WTC11 (cell line): Measurements from ENCODE around the gene C2orf15. TPM values are rescaled to one million over a fixed set of nuclear protein-coding genes. Genes with fewer than 3 reads are reported as not detected.

Experiments
- ATF1 ChIP-seq: sonication (generic); formaldehyde crosslinking; IDR thresholded peaks from 2 replicates; pipeline ENCODE4 v1.8.1; 2023; ENCODE audit warnings: mild to moderate bottlenecking, moderate library complexity, missing genetic modification reagents
- GABPB1 ChIP-seq: sonication (generic); formaldehyde crosslinking; IDR thresholded peaks from 2 replicates; pipeline ENCODE4 v1.8.1; 2023; ENCODE audit warnings: mild to moderate bottlenecking, missing genetic modification reagents
- GTF2I ChIP-seq: fragments of 250-450 bp; sonication (Bioruptor Pico); conservative IDR thresholded peaks from 2 replicates; pipeline ENCODE4 v1.4.0; 2021; ENCODE audit warnings: mild to moderate bottlenecking
- IRF2 ChIP-seq: sonication (generic); formaldehyde crosslinking; IDR thresholded peaks from 2 replicates; pipeline ENCODE4 v1.8.0; 2022; ENCODE audit warnings: low read depth, missing genetic modification reagents, borderline replicate concordance
- KAT7 ChIP-seq: sonication (generic); formaldehyde crosslinking; IDR thresholded peaks from 2 replicates; pipeline ENCODE4 v1.8.1; 2023; ENCODE audit warnings: missing genetic modification reagents, mild to moderate bottlenecking, borderline replicate concordance
- MXD4 ChIP-seq: fragments of 250-450 bp; sonication (Bioruptor Pico); IDR thresholded peaks from 2 replicates; pipeline ENCODE4 v1.8.0; 2021; ENCODE audit warnings: mild to moderate bottlenecking, moderate library complexity, borderline replicate concordance
- SMAD3 ChIP-seq: sonication (generic); formaldehyde crosslinking; IDR thresholded peaks from 2 replicates; pipeline ENCODE4 v1.8.0; 2022; ENCODE audit warnings: missing genetic modification reagents, mild to moderate bottlenecking, borderline replicate concordance
- SOX15 ChIP-seq: fragments of 250-450 bp; sonication (Bioruptor Pico); IDR thresholded peaks from 2 replicates; pipeline ENCODE4 v1.9.0; 2021; ENCODE audit warnings: mild to moderate bottlenecking
- ZNF121 ChIP-seq: sonication (generic); formaldehyde crosslinking; IDR thresholded peaks from 2 replicates; pipeline ENCODE4 v1.8.0; 2023; ENCODE audit warnings: missing genetic modification reagents
- ZNF219 ChIP-seq: sonication (generic); formaldehyde crosslinking; IDR thresholded peaks from 2 replicates; pipeline ENCODE4 v1.8.0; 2023; ENCODE audit warnings: missing genetic modification reagents, mild to moderate bottlenecking, borderline replicate concordance
- ZNF396 ChIP-seq: fragments of 250-450 bp; sonication (Bioruptor Pico); IDR thresholded peaks from 2 replicates; pipeline ENCODE4 v1.8.0; 2021; ENCODE audit warnings: mild to moderate bottlenecking, moderate library complexity, borderline replicate concordance
- total RNA-seq: library from RNA; stranded (reverse); gene quantifications from 3 replicates; pipeline ENCODE4 v1.2.3, GENCODE V29; 2021
- TF ChIP-seq, protein P1 (sequence below): sonication (generic); formaldehyde crosslinking; IDR thresholded peaks from 2 replicates; pipeline ENCODE4 v1.8.1; 2023; ENCODE audit warnings: mild to moderate bottlenecking, missing genetic modification reagents
- TF ChIP-seq, protein P2 (sequence below): sonication (generic); formaldehyde crosslinking; IDR thresholded peaks from 2 replicates; pipeline ENCODE4 v1.8.1; 2023; ENCODE audit warnings: mild to moderate bottlenecking, missing genetic modification reagents
- TF ChIP-seq, protein P3 (sequence below): sonication (generic); formaldehyde crosslinking; IDR thresholded peaks from 2 replicates; pipeline ENCODE4 v1.8.1; 2022; ENCODE audit warnings: mild to moderate bottlenecking, missing genetic modification reagents, moderate library complexity, borderline replicate concordance
- TF ChIP-seq, protein P4 (sequence below): sonication (generic); formaldehyde crosslinking; IDR thresholded peaks from 2 replicates; pipeline ENCODE4 v1.8.1; 2023; ENCODE audit warnings: mild to moderate bottlenecking, missing genetic modification reagents, moderate library complexity
- TF ChIP-seq, protein P5 (sequence below): fragments of 250-450 bp; sonication (Bioruptor Pico); conservative IDR thresholded peaks from 2 replicates; pipeline ENCODE4 v1.9.0; 2021; ENCODE audit warnings: mild to moderate bottlenecking
- TF ChIP-seq, protein P6 (sequence below): sonication (generic); formaldehyde crosslinking; conservative IDR thresholded peaks from 2 replicates; pipeline ENCODE4 v1.8.1; 2022; ENCODE audit warnings: mild to moderate bottlenecking, missing genetic modification reagents
- TF ChIP-seq, protein P7 (sequence below): fragments of 200-600 bp; IDR thresholded peaks from 2 replicates; pipeline ENCODE4 v1.8.0; 2022; ENCODE audit warnings: antibody characterized with exemption
- TF ChIP-seq, protein P8 (sequence below): sonication (generic); formaldehyde crosslinking; IDR thresholded peaks from 2 replicates; pipeline ENCODE4 v1.8.1; 2022; ENCODE audit warnings: missing genetic modification reagents, borderline replicate concordance
- TF ChIP-seq, protein P9 (sequence below): fragments of 250-450 bp; sonication (Bioruptor Pico); IDR thresholded peaks from 2 replicates; pipeline ENCODE4 v1.9.0; 2021; ENCODE audit warnings: mild to moderate bottlenecking

Gene C2orf15
- total RNA-seq, 1 experiment from 2014 or later, result 6.1 TPM

DNA sequence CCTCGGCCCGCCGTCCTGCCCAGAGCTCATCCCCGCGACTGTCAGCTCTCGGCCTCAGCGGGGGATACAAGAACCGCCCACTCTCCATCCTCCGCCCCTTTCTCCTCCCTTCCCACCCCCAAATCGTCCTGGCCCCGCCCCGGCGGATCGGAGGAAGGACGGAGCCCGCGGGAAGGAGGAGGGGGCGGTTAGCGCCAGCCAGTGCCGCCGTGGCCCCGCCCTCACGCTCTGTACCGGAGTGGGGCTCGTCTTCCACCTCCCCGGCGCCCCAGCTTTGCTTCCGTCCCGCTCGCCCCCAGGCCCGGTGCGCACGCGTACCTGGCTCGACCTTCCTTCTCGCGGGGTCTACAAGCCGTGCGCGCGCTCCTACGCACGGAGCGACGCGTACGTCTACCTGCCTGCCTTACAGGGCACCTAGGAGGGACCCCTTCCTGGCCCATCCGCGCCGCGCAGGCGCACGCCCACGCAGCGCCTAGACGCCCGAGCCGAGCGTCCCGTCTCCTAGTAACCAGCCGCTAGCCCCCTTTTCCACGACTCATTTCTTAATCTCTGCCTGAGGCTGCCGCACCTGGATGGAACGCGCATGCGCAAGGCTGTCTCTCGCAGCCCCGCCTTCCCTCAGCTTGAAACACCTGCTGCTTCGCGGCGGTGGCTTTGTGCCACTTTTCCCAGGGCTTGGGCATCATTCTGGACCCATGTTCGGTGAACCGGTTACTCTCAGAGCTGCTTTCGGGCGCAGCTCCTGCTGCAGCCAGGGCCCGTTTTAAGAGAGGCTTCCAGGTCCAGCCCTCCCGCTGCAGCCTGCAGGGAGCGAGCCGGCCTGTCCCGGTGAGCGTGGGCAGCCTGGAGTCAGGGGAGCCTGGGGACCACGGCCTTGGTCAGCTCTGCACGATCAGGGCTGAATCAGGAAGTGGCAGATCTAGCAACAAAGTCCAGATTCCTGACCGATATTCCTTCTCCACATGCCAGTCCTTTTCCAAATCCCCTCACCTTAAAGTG lies at the start of gene C2orf15 (continued):
- TF ChIP-seq, protein P1, sequence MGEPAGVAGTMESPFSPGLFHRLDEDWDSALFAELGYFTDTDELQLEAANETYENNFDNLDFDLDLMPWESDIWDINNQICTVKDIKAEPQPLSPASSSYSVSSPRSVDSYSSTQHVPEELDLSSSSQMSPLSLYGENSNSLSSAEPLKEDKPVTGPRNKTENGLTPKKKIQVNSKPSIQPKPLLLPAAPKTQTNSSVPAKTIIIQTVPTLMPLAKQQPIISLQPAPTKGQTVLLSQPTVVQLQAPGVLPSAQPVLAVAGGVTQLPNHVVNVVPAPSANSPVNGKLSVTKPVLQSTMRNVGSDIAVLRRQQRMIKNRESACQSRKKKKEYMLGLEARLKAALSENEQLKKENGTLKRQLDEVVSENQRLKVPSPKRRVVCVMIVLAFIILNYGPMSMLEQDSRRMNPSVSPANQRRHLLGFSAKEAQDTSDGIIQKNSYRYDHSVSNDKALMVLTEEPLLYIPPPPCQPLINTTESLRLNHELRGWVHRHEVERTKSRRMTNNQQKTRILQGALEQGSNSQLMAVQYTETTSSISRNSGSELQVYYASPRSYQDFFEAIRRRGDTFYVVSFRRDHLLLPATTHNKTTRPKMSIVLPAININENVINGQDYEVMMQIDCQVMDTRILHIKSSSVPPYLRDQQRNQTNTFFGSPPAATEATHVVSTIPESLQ (CRISPR knock-in tag), result no peak
- TF ChIP-seq, protein P2, sequence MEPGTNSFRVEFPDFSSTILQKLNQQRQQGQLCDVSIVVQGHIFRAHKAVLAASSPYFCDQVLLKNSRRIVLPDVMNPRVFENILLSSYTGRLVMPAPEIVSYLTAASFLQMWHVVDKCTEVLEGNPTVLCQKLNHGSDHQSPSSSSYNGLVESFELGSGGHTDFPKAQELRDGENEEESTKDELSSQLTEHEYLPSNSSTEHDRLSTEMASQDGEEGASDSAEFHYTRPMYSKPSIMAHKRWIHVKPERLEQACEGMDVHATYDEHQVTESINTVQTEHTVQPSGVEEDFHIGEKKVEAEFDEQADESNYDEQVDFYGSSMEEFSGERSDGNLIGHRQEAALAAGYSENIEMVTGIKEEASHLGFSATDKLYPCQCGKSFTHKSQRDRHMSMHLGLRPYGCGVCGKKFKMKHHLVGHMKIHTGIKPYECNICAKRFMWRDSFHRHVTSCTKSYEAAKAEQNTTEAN, result 0 out of 2 replicates have a peak, but pooled peaks have one; percentile 13
- TF ChIP-seq SOX15 (CRISPR knock-in tag) (no peak), ZNF219 (no peak; the same call in 1 of the 2 replicates), ZNF396 (CRISPR knock-in tag) (no peak), SMAD3 (CRISPR knock-in tag) (peak; percentile 29; the same call in 1 of the 2 replicates), KAT7 (CRISPR knock-in tag) (peak; percentile 9; the same call in 1 of the 2 replicates), MXD4 (CRISPR knock-in tag) (no peak), GABPB1 (peak; percentile 32), GTF2I (CRISPR knock-in tag) (no peak), ZNF121 (peak; percentile 49; the same call in 1 of the 2 replicates), IRF2 (CRISPR knock-in tag) (no peak), ATF1 (CRISPR knock-in tag) (no peak)
- TF ChIP-seq, protein P3, sequence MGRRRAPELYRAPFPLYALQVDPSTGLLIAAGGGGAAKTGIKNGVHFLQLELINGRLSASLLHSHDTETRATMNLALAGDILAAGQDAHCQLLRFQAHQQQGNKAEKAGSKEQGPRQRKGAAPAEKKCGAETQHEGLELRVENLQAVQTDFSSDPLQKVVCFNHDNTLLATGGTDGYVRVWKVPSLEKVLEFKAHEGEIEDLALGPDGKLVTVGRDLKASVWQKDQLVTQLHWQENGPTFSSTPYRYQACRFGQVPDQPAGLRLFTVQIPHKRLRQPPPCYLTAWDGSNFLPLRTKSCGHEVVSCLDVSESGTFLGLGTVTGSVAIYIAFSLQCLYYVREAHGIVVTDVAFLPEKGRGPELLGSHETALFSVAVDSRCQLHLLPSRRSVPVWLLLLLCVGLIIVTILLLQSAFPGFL (CRISPR knock-in tag), result peak; percentile 33; the same call in 1 of the 2 replicates
- TF ChIP-seq, protein P4, sequence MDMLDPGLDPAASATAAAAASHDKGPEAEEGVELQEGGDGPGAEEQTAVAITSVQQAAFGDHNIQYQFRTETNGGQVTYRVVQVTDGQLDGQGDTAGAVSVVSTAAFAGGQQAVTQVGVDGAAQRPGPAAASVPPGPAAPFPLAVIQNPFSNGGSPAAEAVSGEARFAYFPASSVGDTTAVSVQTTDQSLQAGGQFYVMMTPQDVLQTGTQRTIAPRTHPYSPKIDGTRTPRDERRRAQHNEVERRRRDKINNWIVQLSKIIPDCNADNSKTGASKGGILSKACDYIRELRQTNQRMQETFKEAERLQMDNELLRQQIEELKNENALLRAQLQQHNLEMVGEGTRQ (CRISPR knock-in tag), result peak; percentile 20
- TF ChIP-seq, protein P5, sequence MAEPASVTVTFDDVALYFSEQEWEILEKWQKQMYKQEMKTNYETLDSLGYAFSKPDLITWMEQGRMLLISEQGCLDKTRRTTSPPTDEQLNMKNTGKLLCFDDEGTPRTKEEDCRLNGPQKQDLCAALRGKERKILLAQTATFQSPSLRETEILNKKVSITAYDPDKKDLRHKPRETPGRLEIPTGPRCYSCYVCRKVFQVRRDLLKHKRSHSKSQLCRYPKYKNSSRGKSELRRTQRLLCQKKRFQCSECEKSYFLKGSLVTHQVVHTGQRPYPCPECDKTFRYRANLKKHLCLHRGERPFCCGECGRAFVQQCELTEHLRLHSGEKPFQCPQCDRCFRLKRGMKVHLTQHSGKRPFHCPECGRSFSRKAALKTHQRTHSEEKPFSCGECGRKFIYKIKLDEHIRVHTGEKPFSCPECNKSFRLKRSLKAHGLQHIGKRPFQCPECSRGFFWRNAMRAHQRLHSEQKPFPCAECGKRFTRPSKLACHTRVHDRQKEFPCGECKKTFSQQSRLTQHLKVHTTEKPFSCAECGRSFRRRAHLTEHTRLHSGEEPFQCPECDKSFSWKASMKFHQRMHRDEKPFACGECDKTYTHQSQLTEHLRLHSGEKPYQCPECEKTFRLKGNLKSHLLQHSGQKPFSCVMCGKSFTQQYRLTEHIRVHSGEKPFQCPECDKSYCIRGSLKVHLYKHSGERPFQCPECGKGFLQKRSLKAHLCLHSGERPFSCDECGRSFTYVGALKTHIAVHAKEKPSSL, result no peak
- TF ChIP-seq, protein P6, sequence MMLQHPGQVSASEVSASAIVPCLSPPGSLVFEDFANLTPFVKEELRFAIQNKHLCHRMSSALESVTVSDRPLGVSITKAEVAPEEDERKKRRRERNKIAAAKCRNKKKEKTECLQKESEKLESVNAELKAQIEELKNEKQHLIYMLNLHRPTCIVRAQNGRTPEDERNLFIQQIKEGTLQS, result no peak
- TF ChIP-seq, protein P7, sequence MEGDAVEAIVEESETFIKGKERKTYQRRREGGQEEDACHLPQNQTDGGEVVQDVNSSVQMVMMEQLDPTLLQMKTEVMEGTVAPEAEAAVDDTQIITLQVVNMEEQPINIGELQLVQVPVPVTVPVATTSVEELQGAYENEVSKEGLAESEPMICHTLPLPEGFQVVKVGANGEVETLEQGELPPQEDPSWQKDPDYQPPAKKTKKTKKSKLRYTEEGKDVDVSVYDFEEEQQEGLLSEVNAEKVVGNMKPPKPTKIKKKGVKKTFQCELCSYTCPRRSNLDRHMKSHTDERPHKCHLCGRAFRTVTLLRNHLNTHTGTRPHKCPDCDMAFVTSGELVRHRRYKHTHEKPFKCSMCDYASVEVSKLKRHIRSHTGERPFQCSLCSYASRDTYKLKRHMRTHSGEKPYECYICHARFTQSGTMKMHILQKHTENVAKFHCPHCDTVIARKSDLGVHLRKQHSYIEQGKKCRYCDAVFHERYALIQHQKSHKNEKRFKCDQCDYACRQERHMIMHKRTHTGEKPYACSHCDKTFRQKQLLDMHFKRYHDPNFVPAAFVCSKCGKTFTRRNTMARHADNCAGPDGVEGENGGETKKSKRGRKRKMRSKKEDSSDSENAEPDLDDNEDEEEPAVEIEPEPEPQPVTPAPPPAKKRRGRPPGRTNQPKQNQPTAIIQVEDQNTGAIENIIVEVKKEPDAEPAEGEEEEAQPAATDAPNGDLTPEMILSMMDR, result no peak
- TF ChIP-seq, protein P8, sequence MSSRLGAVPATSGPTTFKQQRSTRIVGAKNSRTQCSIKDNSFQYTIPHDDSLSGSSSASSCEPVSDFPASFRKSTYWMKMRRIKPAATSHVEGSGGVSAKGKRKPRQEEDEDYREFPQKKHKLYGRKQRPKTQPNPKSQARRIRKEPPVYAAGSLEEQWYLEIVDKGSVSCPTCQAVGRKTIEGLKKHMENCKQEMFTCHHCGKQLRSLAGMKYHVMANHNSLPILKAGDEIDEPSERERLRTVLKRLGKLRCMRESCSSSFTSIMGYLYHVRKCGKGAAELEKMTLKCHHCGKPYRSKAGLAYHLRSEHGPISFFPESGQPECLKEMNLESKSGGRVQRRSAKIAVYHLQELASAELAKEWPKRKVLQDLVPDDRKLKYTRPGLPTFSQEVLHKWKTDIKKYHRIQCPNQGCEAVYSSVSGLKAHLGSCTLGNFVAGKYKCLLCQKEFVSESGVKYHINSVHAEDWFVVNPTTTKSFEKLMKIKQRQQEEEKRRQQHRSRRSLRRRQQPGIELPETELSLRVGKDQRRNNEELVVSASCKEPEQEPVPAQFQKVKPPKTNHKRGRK (CRISPR knock-in tag), result no peak
- TF ChIP-seq, protein P9, sequence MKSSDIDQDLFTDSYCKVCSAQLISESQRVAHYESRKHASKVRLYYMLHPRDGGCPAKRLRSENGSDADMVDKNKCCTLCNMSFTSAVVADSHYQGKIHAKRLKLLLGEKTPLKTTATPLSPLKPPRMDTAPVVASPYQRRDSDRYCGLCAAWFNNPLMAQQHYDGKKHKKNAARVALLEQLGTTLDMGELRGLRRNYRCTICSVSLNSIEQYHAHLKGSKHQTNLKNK, result no peak
